OCI-LY7 (cell line): ENCODE results near the gene IFI44L. TPM values are rescaled to one million over a fixed set of nuclear protein-coding genes. Genes with fewer than 3 reads are reported as not detected.

Source experiments
- BruUV-seq: library from RNA; stranded (reverse); fragments of 400-500 nt; replicated peaks from 2 replicates; lab custom pipeline; 2021; lab: Mats Ljungman, UMichigan
- CTCF ChIA-PET: fragments of 300-600 bp; sonication (Branson Sonifier 250); formaldehyde crosslinking; loops from one replicate; lab custom pipeline; 2022; ENCODE audit warnings: antibody characterized with exemption; ENCODE audit not compliant: unreplicated experiment; lab: Charles Lee
- POLR2A ChIA-PET: fragments of 300-600 bp; sonication (Branson Sonifier 250); formaldehyde crosslinking; loops from one replicate; lab custom pipeline; 2022; ENCODE audit warnings: antibody characterized with exemption; lab: Charles Lee
- DNase-seq: peaks from one replicate; pipeline ENCODE4 v3.0.0-alpha.2; 2015; ENCODE audit warnings: low spot score
- H2AFZ ChIP-seq: fragments of 200-600 bp; sonication (generic), shearing (Covaris generic); 2 replicates; pipeline ENCODE4 v1.6.1; 2014; ENCODE audit warnings: mild to moderate bottlenecking, antibody characterized with exemption, low read length, moderate library complexity
- H3K27ac ChIP-seq: fragments of 200-600 bp; sonication (generic); 2 replicates; pipeline ENCODE4 v1.5.1; 2014; ENCODE audit warnings: mixed run types, low read depth, mild to moderate bottlenecking, moderate library complexity, low read length, inconsistent platforms; ENCODE audit not compliant: poor library complexity, severe bottlenecking
- H3K36me3 ChIP-seq: fragments of 200-600 bp; sonication (generic); 2 replicates; pipeline ENCODE4 v1.6.1; 2014; ENCODE audit warnings: mild to moderate bottlenecking, antibody characterized with exemption, low read length, moderate library complexity, mixed read lengths; ENCODE audit not compliant: insufficient read depth
- H3K4me1 ChIP-seq: fragments of 200-600 bp; sonication (generic); 2 replicates; pipeline ENCODE4 v1.5.1; 2014; ENCODE audit warnings: mild to moderate bottlenecking, low read length; ENCODE audit not compliant: insufficient read depth, poor library complexity, severe bottlenecking
- H3K4me2 ChIP-seq: fragments of 200-600 bp; sonication (generic); 2 replicates; pipeline ENCODE4 v1.6.1; 2014; ENCODE audit warnings: mild to moderate bottlenecking, low read length
- H3K4me3 ChIP-seq: fragments of 200-600 bp; sonication (generic); 2 replicates; pipeline ENCODE4 v1.5.1; 2014; ENCODE audit warnings: mild to moderate bottlenecking, low read depth, low read length; ENCODE audit not compliant: poor library complexity, severe bottlenecking
- H3K79me2 ChIP-seq: fragments of 200-600 bp; sonication (generic); 2 replicates; pipeline ENCODE4 v1.6.1; 2016; ENCODE audit warnings: low read depth, mild to moderate bottlenecking, low read length, moderate library complexity, mixed read lengths; ENCODE audit not compliant: insufficient read depth
- H3K9me2 ChIP-seq: fragments of 200-600 bp; sonication (generic); 2 replicates; pipeline ENCODE4 v1.6.1; 2016; ENCODE audit warnings: mild to moderate bottlenecking, low read length, mixed read lengths; ENCODE audit not compliant: insufficient read depth
- H3K9me3 ChIP-seq: fragments of 200-600 bp; sonication (generic); 2 replicates; pipeline ENCODE4 v1.6.1; 2014; ENCODE audit warnings: mild to moderate bottlenecking, mixed run types, low read length, mixed read lengths
- H4K20me1 ChIP-seq: fragments of 200-600 bp; sonication (generic); 2 replicates; pipeline ENCODE4 v1.6.1; 2014; ENCODE audit warnings: mild to moderate bottlenecking, antibody characterized with exemption, low read length, moderate library complexity, mixed read lengths; ENCODE audit not compliant: insufficient read depth
- EZH2phosphoT487 ChIP-seq: fragments of 200-600 bp; sonication (generic); IDR thresholded peaks from 2 replicates; pipeline ENCODE4 v1.6.1; 2018; ENCODE audit warnings: low read depth, borderline replicate concordance, mild to moderate bottlenecking, mixed run types, antibody characterized with exemption, low read length, moderate library complexity, mixed read lengths
- intact Hi-C: fragments of 100-400 bp; cut with micrococcal nuclease; formaldehyde crosslinking; loops from one replicate; pipeline ENCODE4 v1.10.0; 2022; ENCODE audit not compliant: unreplicated experiment
- total RNA-seq, 2 experiments: library from RNA; depleted of rRNA in 1 of 2; stranded (reverse); fragments of >200 nt in 1 of 2; shearing (Covaris generic) in 1 of 2; gene quantifications; 2 replicates each; pipeline ENCODE4 v1.2.3, GENCODE V29; 2014 to 2022
- TF ChIP-seq, protein P1 (sequence below): fragments of 200-600 bp; sonication (generic); conservative IDR thresholded peaks from 2 replicates; pipeline ENCODE4 v1.5.1; 2014; ENCODE audit warnings: mild to moderate bottlenecking, antibody characterized with exemption, low read length, moderate library complexity, mixed read lengths

Gene IFI44L
- total RNA-seq, 2 experiments from 2014 or later: not detected

DNA sequence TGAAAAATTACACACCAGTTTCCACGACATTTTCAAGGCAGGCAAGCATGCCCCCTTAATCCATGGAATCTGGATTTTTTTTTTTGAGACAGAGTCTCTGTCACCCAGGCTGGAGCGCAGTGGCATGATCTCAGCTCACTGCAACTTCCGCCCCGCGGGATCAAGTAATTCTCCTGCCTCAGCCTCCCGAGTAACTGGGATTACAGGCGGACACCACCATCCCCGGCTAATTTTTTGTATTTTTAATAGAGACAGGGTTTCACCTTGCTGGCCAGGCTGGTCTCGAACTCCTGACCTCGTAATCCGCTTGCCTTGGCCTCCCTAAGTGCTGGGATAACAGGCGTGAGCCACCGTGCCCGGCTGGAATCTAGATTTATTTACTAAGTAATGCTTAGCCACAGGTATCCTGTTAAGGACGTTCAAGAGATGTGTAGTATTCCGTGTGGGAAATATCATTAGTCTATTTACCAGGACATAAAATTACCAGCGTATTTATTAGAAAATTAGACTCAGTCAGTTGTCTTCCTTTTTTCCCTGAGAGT is 31.8 kb downstream of the IFI44L start:
- intact Hi-C loops: no loop called here
- ChIA-PET POLR2A (no interaction called here), CTCF (no interaction called here)
- Histone ChIP-seq H3K4me3 (no peak overlapping the region), H3K4me1 (no peaks in the 10 kb centered on the region), H3K9me3 (no peaks in the 10 kb centered on the region), H3K4me2 (no peak overlapping the region), H4K20me1 (no peaks in the 10 kb centered on the region), H3K9me2 (no peaks in the 10 kb centered on the region), H3K27ac (no peak overlapping the region), H3K79me2 (no peaks in the 10 kb centered on the region), H3K36me3 (no peaks in the 10 kb centered on the region), H2AFZ (no peak overlapping the region)
- no peak for DNase-seq
- BruUV-seq: no TSS peak
- TF ChIP-seq EZH2phosphoT487: no peak
- TF ChIP-seq, protein P1, sequence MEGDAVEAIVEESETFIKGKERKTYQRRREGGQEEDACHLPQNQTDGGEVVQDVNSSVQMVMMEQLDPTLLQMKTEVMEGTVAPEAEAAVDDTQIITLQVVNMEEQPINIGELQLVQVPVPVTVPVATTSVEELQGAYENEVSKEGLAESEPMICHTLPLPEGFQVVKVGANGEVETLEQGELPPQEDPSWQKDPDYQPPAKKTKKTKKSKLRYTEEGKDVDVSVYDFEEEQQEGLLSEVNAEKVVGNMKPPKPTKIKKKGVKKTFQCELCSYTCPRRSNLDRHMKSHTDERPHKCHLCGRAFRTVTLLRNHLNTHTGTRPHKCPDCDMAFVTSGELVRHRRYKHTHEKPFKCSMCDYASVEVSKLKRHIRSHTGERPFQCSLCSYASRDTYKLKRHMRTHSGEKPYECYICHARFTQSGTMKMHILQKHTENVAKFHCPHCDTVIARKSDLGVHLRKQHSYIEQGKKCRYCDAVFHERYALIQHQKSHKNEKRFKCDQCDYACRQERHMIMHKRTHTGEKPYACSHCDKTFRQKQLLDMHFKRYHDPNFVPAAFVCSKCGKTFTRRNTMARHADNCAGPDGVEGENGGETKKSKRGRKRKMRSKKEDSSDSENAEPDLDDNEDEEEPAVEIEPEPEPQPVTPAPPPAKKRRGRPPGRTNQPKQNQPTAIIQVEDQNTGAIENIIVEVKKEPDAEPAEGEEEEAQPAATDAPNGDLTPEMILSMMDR: no peak

DNA sequence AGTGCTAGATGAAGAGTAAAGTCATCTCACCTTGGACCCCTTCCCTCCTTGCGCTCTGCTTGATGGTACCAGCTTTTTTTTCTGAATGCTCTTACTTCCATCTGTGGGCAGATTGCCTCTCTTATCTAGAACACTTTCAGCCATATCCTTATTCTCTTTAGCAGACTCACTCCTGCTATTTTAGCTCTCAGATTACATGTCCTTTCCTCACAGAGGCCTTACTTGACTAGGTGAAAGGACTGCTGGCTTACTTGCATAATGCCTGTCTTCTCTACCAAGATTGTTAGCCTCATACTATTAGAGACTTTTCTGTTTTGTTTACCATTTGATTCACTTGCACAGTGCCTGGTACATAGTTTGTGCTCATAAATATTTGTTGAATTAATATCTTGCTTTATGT is 38.7 kb downstream of the IFI44L start:
- no peak for TF ChIP-seq EZH2phosphoT487
- TF ChIP-seq, protein P1: no peak
- no peak overlapping the region for H2AFZ ChIP-seq
- CTCF ChIA-PET: no interaction called here

DNA sequence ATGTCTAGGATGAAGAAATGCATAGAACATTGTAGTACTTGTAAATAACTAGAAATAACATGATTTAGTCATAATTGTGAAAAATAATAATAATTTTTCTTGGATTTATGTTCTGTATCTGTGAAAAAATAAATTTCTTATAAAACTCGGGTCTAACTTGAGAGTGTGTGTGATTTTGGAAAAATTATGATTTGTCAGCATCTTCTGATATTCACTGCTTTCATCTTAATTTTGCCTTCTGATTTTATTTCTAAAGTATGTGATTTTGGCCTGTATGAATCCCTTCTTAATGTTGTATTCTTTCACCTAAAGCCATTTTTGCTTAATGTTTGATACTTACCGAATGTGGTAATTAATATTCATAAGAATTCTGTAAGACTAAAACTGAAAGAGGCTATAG is 43.7 kb downstream of the IFI44L start:
- ChIA-PET POLR2A (no interaction called here), CTCF (no interaction called here)
- intact Hi-C loops: no loop called here
- no TSS peak for BruUV-seq
- Histone ChIP-seq H3K9me3 (no peaks in the 10 kb centered on the region), H3K4me1 (no peaks in the 10 kb centered on the region), H3K36me3 (no peaks in the 10 kb centered on the region), H3K79me2 (no peaks in the 10 kb centered on the region), H4K20me1 (no peaks in the 10 kb centered on the region), H3K4me3 (no peak overlapping the region), H2AFZ (no peak overlapping the region), H3K9me2 (no peaks in the 10 kb centered on the region), H3K27ac (no peak overlapping the region), H3K4me2 (no peak overlapping the region)
- TF ChIP-seq EZH2phosphoT487: no peak
- TF ChIP-seq, protein P1: no peak
- DNase-seq: no peak

More for the DNA sequence above, 38.7 kb downstream of the IFI44L start:
- Histone ChIP-seq H3K36me3 (no peaks in the 10 kb centered on the region), H3K9me2 (no peaks in the 10 kb centered on the region), H3K79me2 (no peaks in the 10 kb centered on the region), H4K20me1 (no peaks in the 10 kb centered on the region), H3K4me3 (no peak overlapping the region), H3K4me1 (no peaks in the 10 kb centered on the region), H3K9me3 (no peaks in the 10 kb centered on the region), H3K4me2 (no peak overlapping the region), H3K27ac (no peak overlapping the region)
- intact Hi-C loops: no loop called here
- POLR2A ChIA-PET: interaction anchor here (0.6 kb wide), 1 partner anchor 22 kb away, joined by 4 read pairs; no protein-coding TSS in a partner anchor
- no peak for DNase-seq
- no TSS peak for BruUV-seq
